ENCODE data around the gene KRIT1. TPM values are rescaled to one million over a fixed set of nuclear protein-coding genes. Genes with fewer than 3 reads are reported as not detected.

The KRIT1 gene
- total RNA-seq, 1 experiment from 2014 or later = 16.7 TPM

GRCh38 chr7:92155108-92155739 is 90.5 kb downstream of the KRIT1 start:
- DNase-seq (ENCODE audit: low spot score) = no peak

GRCh38 chr7:92150450-92151017 is 95.2 kb downstream of the KRIT1 start:
- no peak for DNase-seq (ENCODE audit: low spot score)

GRCh38 chr7:92149736-92150239 is 95.9 kb downstream of the KRIT1 start:
- no peak for DNase-seq (ENCODE audit: low spot score)

Small RNAs within 50 kb of the gene (small RNA-seq; reads per million reads assigned to genes)
- gene MIR1285-1 (not detected), gene RF00019 (not detected)

Other genes starting within 250 kb of the KRIT1 start
- 74.3 and 75.1 TPM in 2 replicates for gene CYP51A1, start 111.4 kb downstream of the KRIT1 start, total RNA-seq (2014; rRNA removed; shearing (Covaris generic))
- gene LRRD1, start 66.8 kb downstream of the KRIT1 start, total RNA-seq (2014; rRNA removed; shearing (Covaris generic)) = not detected in 2 replicates
- 22.2 and 24.9 TPM in 2 replicates for gene ANKIB1, start 60 bp upstream of the KRIT1 start, total RNA-seq (2014; rRNA removed; shearing (Covaris generic))
- 24.8 and 29.9 TPM in 2 replicates for gene GATAD1, start 201.6 kb upstream of the KRIT1 start, total RNA-seq (2014; rRNA removed; shearing (Covaris generic))
- gene ERVW-1, start 232.0 kb upstream of the KRIT1 start, total RNA-seq (2014; rRNA removed; shearing (Covaris generic)) = not detected in 2 replicates

Data from HT-29 (cell line).